ENCODE results near the gene ZIC4. TPM values are rescaled to one million over a fixed set of nuclear protein-coding genes. Genes with fewer than 3 reads are reported as not detected.

The ZIC4 gene
- total and polyA plus RNA-seq, 2 experiments from 2014 or later: not detected

- TF ChIP-seq REST (IDR thresholded peaks at IDR 0.05; ENCODE audit: unreplicated experiment): no peak
- no peak for TF ChIP-seq CREB1 (CRISPR knock-in tag; IDR thresholded peaks at IDR 0.05; ENCODE audit: low read depth)
Measured at GRCh38 chr3:147422196-147422595, 15.9 kb upstream of the ZIC4 start (continued).

GRCh38 chr3:147421184-147421912 lies 15.0 kb upstream of the ZIC4 start:
- Mint-ChIP-seq H3K9me3 (peaks cover 3% of the 10 kb centered on the region; the same call in 1 of the 3 replicates), H3K4me1 (peaks cover 55% of the 10 kb centered on the region), H3K27ac (no peak overlapping the region), H3K36me3 (ENCODE audit: low read depth) (no peaks in the 10 kb centered on the region), H3K4me3 (peak overlapping the region; percentile 73), H3K27me3 (ENCODE audit: insufficient read depth, low read depth, poor library complexity) (peaks cover 92% of the 10 kb centered on the region)
- no peaks in the 10 kb centered on the region for H3K36me3 ChIP-seq (ENCODE audit: insufficient read depth)
- peaks cover 69% of the 10 kb centered on the region for H3K4me1 ChIP-seq (ENCODE audit: insufficient read depth)
- H3K4me2 ChIP-seq: peak overlapping the region; percentile 85
- H3K27me3 ChIP-seq (ENCODE audit: insufficient read depth): peaks cover 100% of the 10 kb centered on the region
- no peak for TF ChIP-seq POLR2AphosphoS5 (IDR thresholded peaks at IDR 0.05; ENCODE audit: low read depth)
- TF ChIP-seq STAT1 (IDR thresholded peaks at IDR 0.05; ENCODE audit: unreplicated experiment): no peak
- TF ChIP-seq EZH2phosphoT487 (IDR thresholded peaks at IDR 0.05; ENCODE audit: unreplicated experiment): peak; percentile 88
- no peak for TF ChIP-seq ZNF114 (CRISPR knock-in tag; IDR thresholded peaks at IDR 0.05)
- no peak for TF ChIP-seq ZNF462 (CRISPR knock-in tag; IDR thresholded peaks at IDR 0.05)
- peak; percentile 95 for TF ChIP-seq EZH2 (IDR thresholded peaks at IDR 0.05; ENCODE audit: low read depth, unreplicated experiment)
- TF ChIP-seq CTCF (conservative IDR thresholded peaks at IDR 0.05; ENCODE audit: low read depth in 2 of 2): no peak
- H3K79me2 ChIP-seq (replicated peaks; ENCODE audit: insufficient read depth): no peaks in the 10 kb centered on the region
- peak overlapping the region; percentile 39 for H2AFZ ChIP-seq
- DNase-seq (ENCODE audit: low spot score) (peak; percentile 75), ATAC-seq (peak; percentile 57)
- no peaks in the 10 kb centered on the region for H3K9me2 ChIP-seq (ENCODE audit: insufficient read depth)
- peak overlapping the region; percentile 54 for H3K4me3 ChIP-seq
- H3K27ac ChIP-seq (ENCODE audit: low read depth): no peak overlapping the region
- no peaks in the 10 kb centered on the region; the same call in none of the 2 replicates for H4K20me1 ChIP-seq (replicated peaks; ENCODE audit: insufficient read depth)
- peaks cover 33% of the 10 kb centered on the region for H3F3A ChIP-seq (replicated peaks; ENCODE audit: low read depth)

Data from GM23338 (cell line).